NCI-H2029 treated with DMSO at 0.1 percent for 48 hours (cell line): ENCODE data around the gene CMTR1.
"Not testable (repeated sequence)": the region's sequence is repeated elsewhere in the genome, so short reads cannot be mapped to it uniquely, and the experiment has no call there.

Experiments used
- DNase-seq: peaks from one replicate; lab custom pipeline; 2025; lab: John Stamatoyannopoulos, UW

Gene CMTR1

GRCh38 chr6:37491830-37492208 lies 58.8 kb downstream of the CMTR1 start:
- DNase-seq = no peak

GRCh38 chr6:37492236-37492972 lies 59.4 kb downstream of the CMTR1 start:
- DNase-seq = no peak

GRCh38 chr6:37492991-37493660 lies 60.1 kb downstream of the CMTR1 start:
- peak; percentile 86 for DNase-seq

GRCh38 chr6:37493661-37493995 lies 60.6 kb downstream of the CMTR1 start:
- DNase-seq = peak; percentile 86

GRCh38 chr6:37495244-37495934 lies 62.4 kb downstream of the CMTR1 start:
- peak; percentile 78 for DNase-seq

- peak; percentile 25 for DNase-seq
Measured at GRCh38 chr6:37496951-37497885, 64.2 kb downstream of the CMTR1 start.

- peak; percentile 91 for DNase-seq
Measured at GRCh38 chr6:37499433-37500293, 66.6 kb downstream of the CMTR1 start, which contains the start of gene CCDC167. Gene CCDC167 (minus strand): TSS chr6:37499893. CDS start chr6:37499863, 30 bp downstream.

- DNase-seq = no peak
Measured at GRCh38 chr6:37500294-37500608, 67.2 kb downstream of the CMTR1 start.

- not testable (repeated sequence) for DNase-seq
Measured at GRCh38 chr6:37500904-37501303, 67.9 kb downstream of the CMTR1 start.

GRCh38 chr6:37501632-37502491 lies 68.8 kb downstream of the CMTR1 start:
- DNase-seq = no peak

- peak; percentile 48 for DNase-seq
Measured at GRCh38 chr6:37502703-37503291, 69.8 kb downstream of the CMTR1 start.

- DNase-seq = no peak
Measured at GRCh38 chr6:37503309-37503965, 70.4 kb downstream of the CMTR1 start.

- DNase-seq = no peak
Measured at GRCh38 chr6:37504024-37504423, 71.0 kb downstream of the CMTR1 start.

GRCh38 chr6:37506479-37506878 lies 73.5 kb downstream of the CMTR1 start:
- no peak for DNase-seq

- no peak for DNase-seq
Measured at GRCh38 chr6:37507077-37507476, 74.1 kb downstream of the CMTR1 start.

GRCh38 chr6:37507690-37508421 lies 74.8 kb downstream of the CMTR1 start:
- DNase-seq = no peak

- no peak for DNase-seq
Measured at GRCh38 chr6:37511201-37511600, 78.2 kb downstream of the CMTR1 start.

- DNase-seq = no peak
Measured at GRCh38 chr6:37511910-37512399, 78.9 kb downstream of the CMTR1 start.
